Erythroblast (primary cell): Measurements from ENCODE around the gene SZRD1.

Experiments
- GATA1 ChIP-seq: IDR thresholded peaks from 2 replicates; pipeline ENCODE4 v1.6.1; 2011; ENCODE audit warnings: low read depth, mild to moderate bottlenecking, control low read depth, low read length, moderate library complexity
- POLR2A ChIP-seq: IDR thresholded peaks from 2 replicates; pipeline ENCODE4 v1.6.1; 2011; ENCODE audit warnings: mild to moderate bottlenecking, low read length

GRCh38 chr1:16445052-16445451 is 78.0 kb downstream of the SZRD1 start:
- no peak for TF ChIP-seq POLR2A
- no peak for TF ChIP-seq GATA1
